Heart right ventricle (tissue), 16 donors: Measurements from ENCODE around the gene KRTAP5-1. TPM values are rescaled to one million over a fixed set of nuclear protein-coding genes. Genes with fewer than 3 reads are reported as not detected.

ENCODE experiments used
- ATAC-seq, 8 donors: fragments of 200-7000 bp; cut with Tn5 transposase; one replicate each; pipeline ENCODE4 v1.9.1; 2020; ENCODE audit warnings: mild to moderate bottlenecking in 8 of 8, moderate library complexity in 8 of 8, moderate number of reproducible peaks in 1 of 8
- DNase-seq, 2 donors: peaks; one replicate each; pipeline ENCODE4 v3.0.0-alpha.2; 2020
- H3K27ac ChIP-seq, 10 donors: fragments of 200-600 bp; sonication (generic) in 2 of 10; one replicate each; pipeline versions ENCODE4 v1.5.0 to v1.8.0; 2020 to 2022; ENCODE audit warnings: mild to moderate bottlenecking in 3 of 10
- H3K27me3 ChIP-seq, 7 donors: fragments of 200-600 bp; one replicate each; pipeline ENCODE4 v1.8.0; 2021 to 2022; ENCODE audit warnings: mild to moderate bottlenecking in 2 of 7
- H3K36me3 ChIP-seq, 9 donors: fragments of 200-600 bp; sonication (generic) in 1 of 9; one replicate each; pipeline versions ENCODE4 v1.5.0 to v1.8.0; 2020 to 2022; ENCODE audit warnings: mild to moderate bottlenecking in 2 of 9
- H3K4me1 ChIP-seq, 9 donors: fragments of 200-600 bp; sonication (generic) in 1 of 9; one replicate each; pipeline versions ENCODE4 v1.5.0 to v1.8.0; 2020 to 2022; ENCODE audit warnings: mild to moderate bottlenecking in 4 of 9
- H3K4me3 ChIP-seq, 10 donors: fragments of 200-600 bp; sonication (generic) in 2 of 10; one replicate each; pipeline versions ENCODE4 v1.5.0 to v1.8.0; 2020 to 2022; ENCODE audit warnings: mild to moderate bottlenecking in 7 of 10, moderate library complexity in 2 of 10
- H3K9me3 ChIP-seq, 11 donors: fragments of 200-600 bp in 10 of 11; sonication (generic) in 2 of 11; one replicate each; pipeline versions ENCODE4 v1.5.0 to v1.8.0; 2013 to 2022; ENCODE audit warnings: mild to moderate bottlenecking in 2 of 11, control low read depth in 1 of 11, moderate library complexity in 1 of 11
- CTCF ChIP-seq, 9 donors: fragments of 200-600 bp; sonication (generic) in 2 of 9; IDR thresholded peaks; one replicate each; pipeline versions ENCODE4 v1.5.0 to v1.8.0; 2021 to 2022; ENCODE audit warnings: antibody characterized with exemption in 9 of 9, mild to moderate bottlenecking in 5 of 9, moderate library complexity in 1 of 9
- WGBS, 2 donors: extraction: QIAGEN DNeasy Blood & Tissue Kit; methylation state at CpG; one replicate each; pipeline ENCODE4 v1.1.7; 2013; ENCODE audit warnings: inconsistent platforms in 1 of 2; 5-methylcytosine and 5-hydroxymethylcytosine counted together
- intact Hi-C, 10 donors: fragments of 100-400 bp; cut with DNase I; formaldehyde crosslinking; loops; one replicate each; pipeline versions ENCODE4 v1.11.1 to v1.14.2; 2022
- polyA plus RNA-seq, 2 donors: library from polyadenylated mRNA; stranded (reverse); fragments of 200-250 nt; gene quantifications; one replicate each; pipeline ENCODE4 v1.2.3, GENCODE V29; 2013
- total RNA-seq, 10 donors: library from RNA; stranded (reverse); fragmentation: NEBNext Ultra II Directional in 3 of 10; extraction: Animal tissue kit (Norgen Biotek cat#: 25700) in 3 of 10; gene quantifications; one replicate each; pipeline versions ENCODE4 v1.2.1 to v1.2.4, GENCODE V29; 2021 to 2023
- donor health status: Arrhythmogenic right ventricular cardiomyopathy.
- donor health status: ischemic (EF 13 %, LVEDD 7.1; RV severe dilation, severe dysfunction).
- donor health status: healthy with polysubstance abuse.
- donor health status: DM: no; HTN: yes; CAD: no.
- donor health status: DM: no; HTN: no; CAD: no.
- donor health status: ischemic (EF 25% LVEDD 6.9; RV normal size, moderate dysfunction).
- donor health status: ischemic (EF 25% LVEDD 5.7; RV mildly dilated, moderate dysfunction).
- donor health status: healthy.
- donor health status: DM: yes; HTN: yes; CAD: no.
- donor health status: Ischemic cardiomyopathy.
- donor health status: ischemic (EF 35%, LVEDD 5.7; RV mildly dilated, moderate dysfunction).
- donor health status: nonischemic (EF 11% LVEDD 7.7; RV severe dilation, severe dysfunction).
- donor health status: DM: yes; HTN: yes; CAD: no.
- donor health status: PGD.
- donor health status: ischemic (EF 29% LVEDD 5.4; RV normal size, mild dysfunction).
- donor health status: nonischemic (EF 23%, LVEDD 6.1; RV moderate dilation, normal function).

The KRTAP5-1 gene
- total and polyA plus RNA-seq, 12 donors, result not detected

DNA sequence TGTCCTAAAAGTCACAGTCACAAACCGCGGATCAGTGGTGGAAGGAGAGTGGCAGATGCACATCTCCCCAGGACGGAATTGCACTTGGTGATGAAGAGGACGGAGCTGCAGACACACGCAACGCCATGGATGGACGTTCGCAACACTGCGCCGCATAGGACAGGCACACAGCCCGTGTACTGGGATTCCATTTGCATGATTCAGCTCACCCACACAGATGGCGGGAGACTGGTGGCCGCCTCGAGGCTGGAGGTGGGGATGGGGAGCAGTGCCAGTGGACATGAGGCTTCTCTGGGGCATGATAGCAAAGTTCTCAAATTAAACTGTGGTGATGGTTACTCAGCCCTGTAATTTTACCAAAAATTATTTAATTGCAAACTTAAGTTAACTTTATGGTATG is 50.4 kb downstream of the KRTAP5-1 start:
- 75 to 78% methylated on average over 14 of the region's 14 CpGs for WGBS, 2 donors
- DNase-seq, result peak in 1 of 2 donors; percentile 15
- intact Hi-C loops, result loop anchor here in 1 of 10 donors (5.0 kb wide), 1 partner anchor 232 kb away; no protein-coding TSS in a partner anchor
- Histone ChIP-seq H3K36me3 (peaks cover 0 to 28% (median 0%) of the 10 kb centered on the region in 9 donors), H3K27ac (peak overlapping the region in 3 of 10 donors; percentile 41 to 72 (median 71)), H3K9me3 (peaks cover 0 to 3% (median 0%) of the 10 kb centered on the region in 11 donors), H3K27me3 (peaks cover 0 to 7% (median 0%) of the 10 kb centered on the region in 7 donors), H3K4me1 (peaks cover 50 to 80% (median 77%) of the 10 kb centered on the region in 9 donors), H3K4me3 (no peak overlapping the region)
- peak in 1 of 8 donors; percentile 14 for ATAC-seq
- no peak for TF ChIP-seq CTCF (IDR thresholded peaks at IDR 0.05)

Other genes with a start within 250 kb of the KRTAP5-1 start
- under 1 TPM in 9 of 10 donors, not detected in 1; 0.13 to 0.91 (median 0.42) TPM for gene BRSK2, start 195.3 kb downstream of the KRTAP5-1 start, total RNA-seq
- 1 to 10 TPM in 1 of 2 donors, under 1 TPM in 1; 0.68 to 2.3 TPM for gene BRSK2, start 195.3 kb downstream of the KRTAP5-1 start, polyA plus RNA-seq
- 10 to 100 TPM; 36.8 to 59.1 (median 45.2) TPM for gene MOB2, start 98.5 kb downstream of the KRTAP5-1 start, total RNA-seq
- gene MOB2, start 98.5 kb downstream of the KRTAP5-1 start, polyA plus RNA-seq, result 10 to 100 TPM; 25.2 to 57.9 TPM
- 10 to 100 TPM; 10.4 to 53.5 (median 22.2) TPM for gene DUSP8, start 13.0 kb downstream of the KRTAP5-1 start, total RNA-seq
- 1 to 10 TPM; 5.9 to 7.7 TPM for gene DUSP8, start 13.0 kb downstream of the KRTAP5-1 start, polyA plus RNA-seq
- not detected for gene KRTAP5-2, start 13.0 kb upstream of the KRTAP5-1 start, total RNA-seq
- gene KRTAP5-2, start 13.0 kb upstream of the KRTAP5-1 start, polyA plus RNA-seq, result under 1 TPM in 1 of 2 donors, not detected in 1; 0.04 TPM
- gene KRTAP5-3, start 23.2 kb upstream of the KRTAP5-1 start, total RNA-seq, result not detected
- not detected for gene KRTAP5-3, start 23.2 kb upstream of the KRTAP5-1 start, polyA plus RNA-seq
- gene KRTAP5-4, start 36.9 kb upstream of the KRTAP5-1 start, total RNA-seq, result not detected
- gene KRTAP5-4, start 36.9 kb upstream of the KRTAP5-1 start, polyA plus RNA-seq, result not detected
- gene KRTAP5-5, start 44.5 kb upstream of the KRTAP5-1 start, total RNA-seq, result not detected
- gene KRTAP5-5, start 44.5 kb upstream of the KRTAP5-1 start, polyA plus RNA-seq, result not detected
- not detected for gene KRTAP5-6, start 111.9 kb upstream of the KRTAP5-1 start, total RNA-seq
- gene KRTAP5-6, start 111.9 kb upstream of the KRTAP5-1 start, polyA plus RNA-seq, result not detected
- 1 to 10 TPM in 4 of 10 donors, under 1 TPM in 6; 0.18 to 2.4 (median 0.42) TPM for gene IFITM10, start 165.3 kb upstream of the KRTAP5-1 start, total RNA-seq
- gene IFITM10, start 165.3 kb upstream of the KRTAP5-1 start, polyA plus RNA-seq, result under 1 TPM; 0.07 to 0.80 TPM
- gene CTSD, start 178.6 kb upstream of the KRTAP5-1 start, total RNA-seq, result 1,000 to 10,000 TPM in 2 of 10 donors, 100 to 1,000 TPM in 8; 501 to 1,070 (median 786) TPM
- gene CTSD, start 178.6 kb upstream of the KRTAP5-1 start, polyA plus RNA-seq, result 100 to 1,000 TPM; 431 to 976 TPM
- gene SYT8, start 249.7 kb upstream of the KRTAP5-1 start, total RNA-seq, result not detected
- gene SYT8, start 249.7 kb upstream of the KRTAP5-1 start, polyA plus RNA-seq, result not detected